ENCODE data around the gene MED19.
"Not testable (repeated sequence)": the region's sequence is repeated elsewhere in the genome, so short reads cannot be mapped to it uniquely, and the experiment has no call there.

Gene MED19

DNA sequence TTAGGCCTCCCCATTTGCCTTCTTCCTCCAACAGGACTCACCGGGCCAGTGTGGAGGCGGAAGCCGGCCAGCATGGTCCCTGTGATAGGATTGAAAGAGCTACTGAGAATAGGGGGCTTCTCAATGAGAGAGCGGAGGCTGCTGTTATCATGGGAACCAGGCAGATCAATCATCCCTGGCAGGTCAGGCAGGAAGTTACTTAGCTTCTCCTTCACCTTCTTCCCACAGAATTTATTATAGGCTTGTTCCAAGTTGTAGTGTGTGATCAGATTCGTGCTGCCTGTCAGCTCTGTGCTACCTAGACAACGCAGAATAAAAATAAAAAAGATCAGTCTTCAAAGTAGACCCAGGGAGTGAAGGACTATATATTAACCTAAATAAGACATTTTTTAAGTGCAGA is 7.1 kb downstream of the MED19 start:
- no peak for DNase-seq

DNA sequence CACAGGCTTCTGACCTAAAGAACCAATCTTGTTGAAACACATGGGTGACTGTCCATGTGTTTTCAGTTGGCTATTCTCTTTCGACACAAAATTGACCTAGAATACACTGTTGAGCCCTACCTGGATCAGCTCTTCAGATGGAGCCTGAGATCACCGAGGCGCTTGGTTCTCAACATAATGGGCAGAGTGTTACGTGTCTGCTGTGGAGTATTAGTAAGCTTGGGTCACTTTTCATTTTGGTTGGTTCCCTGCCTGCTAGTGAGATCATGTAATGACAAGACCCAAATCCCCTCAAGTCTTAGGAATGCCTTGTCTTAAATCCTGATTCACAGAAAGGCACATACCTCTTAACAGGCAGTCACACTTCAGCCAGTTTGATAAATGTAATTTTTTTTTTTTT is 8.7 kb downstream of the MED19 start:
- no peak for DNase-seq

DNA sequence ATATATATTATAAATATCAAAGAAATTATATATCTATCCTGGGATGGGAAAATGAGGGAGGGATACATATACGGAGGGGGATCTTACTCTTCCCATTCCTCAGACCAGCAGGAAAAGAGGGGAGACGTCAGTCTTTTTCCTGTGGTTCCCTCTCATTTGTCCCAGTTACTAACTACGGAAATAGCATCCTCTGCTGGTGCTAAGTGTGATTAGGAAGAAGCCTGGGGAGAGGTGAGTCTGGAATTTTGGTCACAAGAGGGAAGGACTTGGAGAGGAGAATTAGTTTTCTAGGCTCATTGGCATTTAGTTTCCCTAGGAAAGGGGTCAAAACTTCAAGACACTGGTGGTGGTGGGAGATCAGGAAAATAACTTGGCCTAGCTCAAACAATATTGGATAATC is 11.6 kb downstream of the MED19 start:
- DNase-seq: no peak

DNA sequence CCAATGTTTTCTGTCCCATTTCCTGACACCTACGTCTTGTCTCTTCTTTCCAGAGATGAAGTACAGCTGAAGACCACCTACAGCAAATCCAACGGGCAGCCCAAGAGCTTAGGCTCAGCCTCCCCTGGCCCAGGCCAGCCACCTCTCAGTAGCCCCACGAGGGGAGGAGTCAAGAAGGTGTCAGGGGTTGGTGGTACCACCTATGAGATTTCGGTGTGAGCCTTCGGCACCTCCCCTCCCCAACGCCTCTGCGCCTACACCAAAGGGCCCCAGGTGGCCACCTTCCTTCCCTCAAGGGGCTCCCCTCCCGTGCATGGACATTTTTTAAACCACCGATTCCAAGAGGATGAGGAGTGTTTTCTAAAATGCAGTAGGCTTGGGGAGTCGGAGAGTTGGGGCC is 12.2 kb downstream of the MED19 start:
- DNase-seq: no peak

DNA sequence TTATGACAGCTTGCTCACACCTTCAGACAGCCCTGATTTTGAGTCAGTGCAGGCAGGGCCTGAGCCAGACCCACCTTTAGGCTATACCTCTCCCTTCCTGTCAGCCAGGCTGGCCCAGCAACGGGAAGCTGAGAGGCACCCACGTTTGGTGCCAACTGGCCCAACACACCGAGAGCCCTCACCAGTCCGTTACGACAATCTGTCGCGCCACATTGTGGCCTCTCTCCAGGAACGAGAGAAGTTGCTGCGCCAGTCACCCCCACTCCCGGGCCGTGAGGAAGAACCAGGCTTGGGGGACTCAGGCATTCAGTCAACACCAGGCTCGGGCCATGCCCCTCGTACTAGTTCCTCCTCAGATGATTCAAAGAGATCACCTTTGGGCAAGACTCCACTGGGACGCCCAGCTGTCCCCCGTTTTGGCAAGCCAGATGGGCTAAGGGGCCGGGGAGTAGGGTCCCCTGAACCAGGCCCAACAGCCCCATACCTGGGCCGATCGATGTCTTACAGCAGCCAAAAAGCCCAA is 13.1 kb downstream of the MED19 start:
- DNase-seq: no peak

DNA sequence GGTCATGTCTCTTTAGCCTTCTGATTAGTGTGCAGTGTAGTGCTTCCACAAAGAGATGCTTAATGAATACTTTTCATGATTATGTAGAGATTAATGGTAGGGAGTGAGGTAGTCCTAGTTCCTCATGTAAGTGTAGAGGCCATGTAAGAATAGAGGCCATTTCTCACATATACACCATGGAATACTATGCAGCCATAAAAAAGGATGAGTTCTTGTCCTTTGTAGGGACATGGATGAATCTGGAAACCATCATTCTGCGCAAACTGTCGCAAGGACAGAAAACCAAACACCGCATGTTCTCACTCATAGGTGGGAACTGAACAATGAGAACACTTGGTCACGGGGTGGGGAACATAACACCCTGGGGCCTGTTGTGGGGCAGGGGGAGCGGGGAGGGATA is 21.5 kb downstream of the MED19 start:
- DNase-seq: not testable (repeated sequence)

DNA sequence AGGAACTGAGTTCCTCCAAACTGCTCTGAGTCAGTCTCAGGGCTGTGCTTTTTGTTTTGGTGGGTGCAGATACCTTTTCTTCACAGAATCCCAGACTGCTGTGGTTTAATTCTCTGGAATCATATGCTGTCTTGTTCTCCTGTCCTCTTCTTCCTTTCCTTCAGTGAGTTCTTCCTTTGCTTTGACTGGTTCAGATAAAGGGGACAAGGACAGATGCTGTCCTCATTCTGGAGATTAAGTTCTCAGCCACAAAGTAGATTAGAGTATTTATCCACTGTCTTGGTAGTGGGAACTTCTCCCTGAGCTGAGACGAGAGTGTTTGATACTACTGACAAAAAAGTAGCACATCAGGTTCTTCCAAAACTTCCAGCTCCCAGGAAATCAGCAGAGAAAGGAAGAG is 30.8 kb downstream of the MED19 start:
- DNase-seq: no peak

DNA sequence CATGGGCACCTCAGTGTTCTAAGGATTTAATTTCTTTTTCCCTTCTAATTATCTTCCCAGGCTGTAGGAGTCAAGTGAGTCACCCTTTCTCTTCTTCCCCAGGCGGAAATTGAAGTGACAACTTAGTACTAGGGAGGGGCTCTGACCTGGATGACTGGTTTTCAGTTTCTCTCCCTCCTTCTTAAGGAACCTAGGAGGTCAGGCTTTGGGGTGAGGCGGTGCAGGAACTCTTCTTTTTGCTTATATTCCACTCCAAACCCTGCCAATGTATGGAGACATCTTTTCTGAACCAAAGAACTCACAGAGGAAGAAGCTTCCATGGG is 31.5 kb downstream of the MED19 start:
- no peak for DNase-seq

DNA sequence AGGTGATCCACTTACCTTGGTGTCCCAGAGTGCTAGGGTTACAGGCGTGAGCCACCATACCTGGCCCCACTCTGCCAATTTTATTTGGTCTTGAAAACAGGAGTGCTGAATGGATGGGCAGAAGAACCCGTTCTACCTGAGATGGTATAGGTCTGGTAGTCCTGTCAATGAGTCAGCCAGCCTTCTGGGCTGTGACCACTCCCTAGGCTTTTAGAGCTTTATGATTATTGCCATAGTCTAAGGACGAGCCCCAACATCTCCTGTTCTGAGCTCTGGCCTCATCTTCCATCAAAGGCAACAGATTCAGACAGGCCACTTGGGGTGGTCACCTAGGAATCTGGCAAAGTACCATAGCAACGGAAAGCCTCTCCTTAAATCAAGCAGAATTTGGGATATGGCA is 32.6 kb downstream of the MED19 start:
- no peak for DNase-seq

DNA sequence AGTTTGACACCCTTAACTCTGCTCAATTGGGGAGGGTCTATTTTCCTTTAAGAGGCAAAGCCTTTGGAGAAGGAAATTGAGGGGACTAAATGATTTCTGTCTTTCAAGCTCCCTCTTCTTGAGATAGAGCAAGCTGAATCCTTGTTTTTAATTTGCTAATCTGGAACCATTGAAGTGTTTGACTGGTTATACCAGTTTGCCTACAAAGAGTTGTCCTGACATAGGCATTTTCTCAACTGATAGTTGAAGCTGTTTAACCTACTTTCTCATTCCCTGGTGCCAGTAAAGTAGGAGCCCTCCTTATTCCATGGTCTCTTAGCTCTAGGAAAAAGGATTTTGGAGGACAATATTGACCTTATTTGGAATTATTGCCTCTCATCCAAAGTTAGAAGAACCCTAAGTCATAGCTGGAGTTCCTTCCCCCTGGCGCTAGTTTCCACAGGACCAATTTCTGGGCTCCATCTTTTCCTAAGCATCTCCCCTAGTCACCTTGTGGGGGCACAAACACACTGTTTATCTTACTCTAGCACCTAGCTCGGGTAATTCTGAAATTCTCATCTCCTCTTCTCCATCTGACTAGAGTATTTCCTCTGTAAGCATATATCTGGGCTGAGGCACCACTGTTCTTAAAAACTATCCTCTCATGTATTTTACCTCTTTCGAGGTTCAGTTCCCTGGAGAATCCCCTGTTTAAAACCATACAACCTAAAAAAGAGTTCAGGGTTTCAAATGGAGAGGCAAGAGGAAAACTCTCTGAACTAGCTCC is 36.7 kb downstream of the MED19 start:
- no peak for DNase-seq

DNA sequence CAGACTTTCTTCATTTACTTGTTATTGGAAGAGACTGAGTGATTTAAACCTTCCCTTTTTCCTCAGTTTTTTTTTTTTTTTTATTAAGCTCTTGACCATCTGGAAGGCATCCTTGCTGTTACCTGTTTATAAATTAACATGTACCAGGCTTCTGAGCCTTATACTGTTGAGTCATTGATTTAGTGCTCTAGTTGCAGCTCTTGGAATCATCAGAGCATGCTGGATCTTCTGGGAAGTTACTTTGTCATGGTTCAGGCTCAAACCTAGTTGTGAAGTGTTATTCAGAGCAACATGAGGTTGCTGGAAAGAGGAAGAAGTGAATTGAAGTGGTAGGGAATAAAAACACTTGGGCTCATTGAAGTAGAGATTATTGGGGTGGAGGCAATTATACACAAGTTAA is 37.8 kb downstream of the MED19 start:
- no peak for DNase-seq

DNA sequence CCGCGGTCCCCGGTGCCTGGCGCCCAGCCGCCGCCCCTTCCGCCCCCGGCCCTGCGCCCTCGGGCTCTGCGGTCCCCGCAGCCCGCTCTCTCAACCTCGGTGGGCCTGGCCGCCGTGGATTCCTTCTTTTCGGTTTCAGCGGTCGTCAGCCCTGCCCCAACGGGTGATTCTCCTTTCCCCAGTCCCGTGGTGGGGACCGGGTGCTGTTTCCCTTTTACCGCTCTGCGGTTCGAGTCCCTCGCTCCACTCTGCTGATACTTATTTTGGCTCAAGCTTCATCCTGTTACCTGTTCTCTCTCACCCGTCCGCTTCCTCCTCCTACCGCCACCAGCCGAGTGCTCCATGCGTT is 43.6 kb downstream of the MED19 start:
- DNase-seq: peak; percentile 10 to 27

DNA sequence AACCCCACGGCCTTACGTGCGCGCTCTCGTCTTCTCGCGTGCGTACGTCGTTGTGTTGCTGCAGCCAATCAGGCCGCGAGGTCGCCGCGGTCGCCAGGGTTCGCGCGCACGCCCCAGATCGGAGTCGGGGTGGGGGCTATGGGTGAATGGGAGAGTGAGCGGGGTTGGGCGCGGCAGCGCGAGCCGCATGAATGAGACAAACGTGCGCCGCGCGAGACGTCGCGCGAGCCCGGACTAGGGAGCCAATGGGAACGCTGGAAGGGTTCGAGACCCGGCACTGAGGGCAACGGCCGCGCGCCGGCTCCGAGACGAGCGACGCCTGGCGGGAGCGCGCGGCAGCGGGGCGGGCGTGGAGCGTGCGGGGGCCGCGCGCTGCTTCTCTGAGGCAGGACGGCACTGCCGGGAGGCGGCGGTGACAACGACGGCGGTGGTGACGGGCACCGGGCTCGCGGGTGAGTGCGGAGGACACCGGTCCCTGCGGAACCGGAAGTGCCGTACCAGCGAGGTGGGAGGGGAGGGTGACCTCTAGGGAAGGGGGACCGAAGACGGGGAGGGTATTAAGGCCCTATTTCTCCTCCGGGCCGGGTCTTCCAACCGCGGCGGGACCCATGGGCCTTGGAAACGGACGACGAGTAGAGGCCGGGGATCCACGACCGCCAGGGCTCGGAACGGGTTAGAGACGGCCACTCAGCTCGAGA is 44.1 kb downstream of the MED19 start, which contains the start of gene ZDHHC5:
TSS of gene ZDHHC5 (plus strand) at position 379 of the 698 bp plus-strand sequence. CDS start 4,977 bp downstream, outside the sequence.
- peak; percentile 97 to 98 for DNase-seq

DNA sequence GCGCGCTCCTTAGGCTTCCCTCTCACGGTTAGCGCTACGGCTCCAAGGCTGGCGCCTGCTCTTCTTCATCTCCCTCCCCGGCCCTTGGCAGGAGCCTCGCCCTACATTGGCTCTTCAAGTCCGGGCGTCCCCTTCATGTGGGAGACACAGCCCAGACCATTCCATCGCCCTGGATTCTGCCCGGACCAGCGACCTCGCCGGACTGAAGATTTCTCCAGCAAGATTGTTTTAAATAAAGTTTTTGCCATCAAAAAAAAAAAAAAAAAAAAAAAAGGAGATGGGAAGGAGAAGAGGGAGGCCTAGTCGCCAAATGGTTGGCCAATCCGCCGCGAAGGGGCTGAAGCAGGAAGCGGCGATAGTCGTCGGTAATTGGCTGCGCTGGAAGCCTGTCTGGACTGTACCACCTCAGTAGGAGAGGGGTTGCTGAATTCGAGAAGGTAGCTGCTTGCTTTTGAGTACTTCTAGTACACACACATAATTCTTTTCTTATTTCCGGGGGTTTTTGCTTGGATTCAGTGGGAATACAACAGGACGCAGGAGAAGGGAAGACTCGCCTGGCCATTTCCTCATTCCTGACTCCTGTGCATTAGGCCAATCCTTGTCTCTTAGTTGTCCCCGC is 44.8 kb downstream of the MED19 start:
- peak; percentile 97 for DNase-seq

DNA sequence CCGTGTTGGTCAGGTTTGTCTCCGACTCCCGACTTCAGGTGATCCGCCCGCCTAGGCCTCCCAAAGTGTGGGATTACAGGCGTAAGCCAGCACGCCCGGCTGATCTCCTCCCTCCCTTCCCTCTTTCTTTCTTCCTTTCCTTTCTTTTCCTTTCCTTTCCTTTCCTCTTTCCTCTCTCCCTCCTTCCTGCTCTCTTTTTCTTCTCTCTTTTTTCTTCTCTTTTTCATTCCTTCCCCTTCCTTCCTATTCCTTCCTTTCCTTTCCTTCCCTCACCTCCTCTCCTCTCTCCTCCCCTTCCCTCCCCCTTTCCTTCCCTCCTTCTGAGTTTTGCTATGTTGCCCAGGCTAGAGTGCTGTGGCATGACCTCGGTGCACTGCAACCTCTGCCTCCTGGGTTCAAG is 48.0 kb downstream of the MED19 start:
- DNase-seq: no peak

DNA sequence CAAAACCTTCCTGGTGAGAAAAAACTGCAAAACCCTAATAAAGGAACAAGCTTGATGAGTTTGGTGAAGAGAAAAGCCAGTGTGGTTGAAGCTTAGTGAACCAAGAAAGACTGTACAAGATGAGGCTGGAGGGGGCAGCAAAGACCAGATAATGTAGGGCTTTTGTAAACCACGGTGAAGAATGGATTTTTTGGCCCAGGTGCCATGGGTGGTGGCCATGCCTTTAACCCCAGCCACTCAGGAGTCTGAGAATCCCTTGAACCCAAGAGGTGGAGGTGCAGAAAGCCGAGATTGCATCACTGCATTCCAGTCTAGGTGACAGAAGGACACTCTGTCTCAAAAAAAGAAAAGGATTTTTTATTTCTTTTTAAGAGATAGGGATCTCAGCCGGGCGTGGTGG is 49.1 kb downstream of the MED19 start:
- DNase-seq: no peak

DNA sequence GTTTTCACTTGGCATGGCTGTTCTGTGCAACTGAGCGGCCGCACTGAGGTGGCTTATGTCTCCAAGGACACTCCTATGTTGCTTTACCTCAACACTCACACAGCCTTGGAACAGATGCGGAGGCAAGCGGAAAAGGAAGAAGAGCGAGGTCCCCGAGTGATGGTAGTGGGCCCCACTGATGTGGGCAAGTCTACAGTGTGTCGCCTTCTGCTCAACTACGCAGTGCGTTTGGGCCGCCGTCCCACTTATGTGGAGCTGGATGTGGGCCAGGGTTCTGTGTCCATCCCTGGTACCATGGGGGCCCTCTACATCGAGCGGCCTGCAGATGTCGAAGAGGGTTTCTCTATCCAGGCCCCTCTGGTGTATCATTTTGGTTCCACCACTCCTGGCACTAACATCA is 52.3 kb downstream of the MED19 start:
- DNase-seq: no peak

DNA sequence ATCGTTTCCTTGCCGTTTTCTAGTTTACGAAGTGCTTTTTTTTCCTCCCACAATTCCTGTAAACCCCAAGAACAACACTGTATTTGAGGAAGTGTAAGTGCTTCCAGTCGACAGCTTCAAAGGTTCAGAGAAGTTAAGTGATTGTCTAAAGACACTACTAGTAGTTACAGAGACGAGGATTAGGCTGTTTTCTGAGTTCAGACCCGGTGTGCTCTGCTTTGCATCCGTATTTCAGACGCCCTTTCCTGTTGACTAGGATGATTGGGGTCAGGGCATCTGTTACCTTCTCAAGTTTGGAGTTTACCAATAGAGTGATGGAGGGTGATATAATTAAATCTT is 54.0 kb downstream of the MED19 start:
- no peak for DNase-seq

DNA sequence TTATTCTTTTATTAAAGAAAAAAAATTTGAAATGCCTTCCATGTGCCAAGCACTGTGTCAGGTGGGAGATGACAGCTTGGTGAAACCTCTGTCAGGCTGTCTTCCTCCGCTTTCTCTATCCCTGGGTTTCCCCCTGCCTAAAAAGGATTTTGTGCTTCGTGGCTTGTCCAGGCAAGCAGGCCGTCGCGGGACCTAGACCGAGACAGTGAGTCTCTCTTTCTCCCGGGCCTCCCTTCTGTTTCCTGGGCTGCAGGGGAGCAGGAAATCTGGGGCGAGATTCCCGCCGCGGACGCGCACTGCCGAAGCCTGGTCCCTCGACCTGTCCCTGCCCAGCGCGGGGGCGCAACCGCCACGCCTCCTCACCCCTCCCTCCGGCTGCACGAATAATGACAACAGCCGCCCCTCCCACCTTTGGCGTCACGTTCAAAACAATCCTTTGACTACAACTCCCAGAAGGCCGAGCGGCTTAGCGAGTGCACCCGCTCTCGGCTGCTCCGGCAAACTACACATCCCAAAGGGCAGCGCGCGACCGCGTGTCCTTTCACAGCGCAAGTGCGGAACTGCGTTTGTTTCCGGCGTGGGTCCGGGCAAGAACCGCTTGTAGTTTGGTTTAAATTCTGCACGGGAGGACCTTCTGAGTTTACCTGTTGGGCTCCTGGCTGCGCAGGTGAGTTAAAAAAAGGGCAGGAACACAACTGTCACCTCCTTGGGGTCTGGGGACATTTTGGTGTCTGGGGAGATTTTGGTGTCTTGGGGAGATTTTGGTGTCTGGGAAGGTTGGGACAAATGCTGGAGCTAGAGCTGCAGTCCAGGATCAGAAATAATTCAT is 54.6 kb downstream of the MED19 start, which contains the start of gene CLP1:
TSS of gene CLP1 (plus strand) at position 569 of the 829 bp plus-strand sequence. CDS start 1,715 bp downstream, outside the sequence.
- DNase-seq: peak; percentile 97 to 99

DNA sequence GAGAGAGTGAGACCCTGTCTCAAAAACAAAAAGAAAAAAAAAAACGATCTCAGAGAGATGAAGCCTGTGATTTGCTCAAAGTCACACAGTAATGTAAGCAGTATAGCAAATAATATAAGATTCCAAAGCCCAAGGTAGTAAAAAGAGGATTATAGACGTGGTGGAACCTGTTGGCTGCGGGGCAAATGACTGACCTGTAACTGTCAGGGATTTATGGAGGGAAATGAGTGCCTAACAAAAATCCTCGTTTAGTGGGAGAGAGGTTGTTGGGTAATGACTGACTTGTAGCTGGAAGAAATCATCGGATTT is 55.2 kb downstream of the MED19 start:
- DNase-seq: no peak
